Astrocyte (in vitro differentiated cells and primary cell): ENCODE measurements around the gene VWC2L. TPM values are rescaled to one million over a fixed set of nuclear protein-coding genes. Genes with fewer than 3 reads are reported as not detected.

Source experiments
- DNase-seq: peaks from one replicate; pipeline ENCODE4 v3.0.0-alpha.2; 2010; ENCODE audit warnings: low read depth
- FAIRE-seq: peaks from 2 replicates; lab custom pipeline; 2011; peaks lifted over from hg19 to GRCh38; lab: Jason Lieb, UNC
- H2AFZ ChIP-seq: 2 replicates; pipeline ENCODE4 v1.6.0; 2012; ENCODE audit warnings: low read depth, low read length, inconsistent platforms
- H3K27ac ChIP-seq: 2 replicates; pipeline ENCODE4 v1.5.1; 2011; ENCODE audit warnings: low read depth, low read length, inconsistent platforms
- H3K27me3 ChIP-seq: 2 replicates; pipeline ENCODE4 v1.6.0; 2011; ENCODE audit warnings: low read length, inconsistent platforms; ENCODE audit not compliant: insufficient read depth
- H3K36me3 ChIP-seq: 2 replicates; pipeline ENCODE4 v1.5.1; 2011; ENCODE audit warnings: low read length, inconsistent platforms; ENCODE audit not compliant: insufficient read depth
- H3K4me1 ChIP-seq: 2 replicates; pipeline ENCODE4 v1.5.1; 2011; ENCODE audit warnings: low read length, inconsistent platforms; ENCODE audit not compliant: insufficient read depth
- H3K4me2 ChIP-seq: 2 replicates; pipeline ENCODE4 v1.6.0; 2012; ENCODE audit warnings: low read length, inconsistent platforms
- H3K4me3 ChIP-seq: 2 replicates; pipeline ENCODE4 v1.5.1; 2011; ENCODE audit warnings: low read depth, mild to moderate bottlenecking, low read length, inconsistent platforms; ENCODE audit not compliant: insufficient read depth
- H3K79me2 ChIP-seq: 2 replicates; pipeline ENCODE4 v1.6.0; 2012; ENCODE audit warnings: mild to moderate bottlenecking, low read length, inconsistent platforms; ENCODE audit not compliant: insufficient read depth
- H3K9ac ChIP-seq: 2 replicates; pipeline ENCODE4 v1.6.0; 2012; ENCODE audit warnings: mild to moderate bottlenecking, low read length, inconsistent platforms
- H3K9me3 ChIP-seq: 2 replicates; pipeline ENCODE4 v1.5.1; 2012; ENCODE audit warnings: low read depth, mild to moderate bottlenecking, low read length, inconsistent platforms; ENCODE audit not compliant: insufficient read depth
- H4K20me1 ChIP-seq: 2 replicates; pipeline ENCODE4 v1.6.0; 2012; ENCODE audit warnings: low read length, inconsistent platforms; ENCODE audit not compliant: insufficient read depth
- H3K27ac Mint-ChIP-seq: one replicate; pipeline ENCODE4 v1.8.0; 2021; ENCODE audit warnings: mild to moderate bottlenecking, mixed read lengths; ENCODE audit not compliant: unreplicated experiment
- H3K27me3 Mint-ChIP-seq: one replicate; pipeline ENCODE4 v1.8.0; 2021; ENCODE audit warnings: low read depth, mixed read lengths; ENCODE audit not compliant: unreplicated experiment
- H3K36me3 Mint-ChIP-seq: one replicate; pipeline ENCODE4 v1.8.0; 2021; ENCODE audit warnings: low read depth, mixed read lengths; ENCODE audit not compliant: unreplicated experiment
- H3K4me1 Mint-ChIP-seq: one replicate; pipeline ENCODE4 v1.8.0; 2021; ENCODE audit warnings: low read depth, mixed read lengths; ENCODE audit not compliant: unreplicated experiment
- H3K4me3 Mint-ChIP-seq: one replicate; pipeline ENCODE4 v1.8.0; 2021; ENCODE audit warnings: mild to moderate bottlenecking, moderate library complexity, mixed read lengths; ENCODE audit not compliant: unreplicated experiment
- H3K9me3 Mint-ChIP-seq: one replicate; pipeline ENCODE4 v1.8.0; 2021; ENCODE audit warnings: mild to moderate bottlenecking, mixed read lengths; ENCODE audit not compliant: unreplicated experiment
- EZH2 ChIP-seq: IDR thresholded peaks from 2 replicates; pipeline ENCODE4 v1.6.1; 2012; ENCODE audit warnings: mild to moderate bottlenecking, low read length, inconsistent platforms; ENCODE audit not compliant: insufficient read depth
- total RNA-seq: library from RNA; stranded (reverse); gene quantifications from 2 replicates; pipeline ENCODE4 v1.2.1, GENCODE V29; 2021
- TF ChIP-seq, protein P1 (sequence below): IDR thresholded peaks from 2 replicates; pipeline ENCODE4 v1.5.1; 2011; ENCODE audit warnings: low read depth, mild to moderate bottlenecking, inconsistent platforms, low read length, moderate library complexity; ENCODE audit not compliant: insufficient read depth

The VWC2L gene
- total RNA-seq, 1 donor from 2014 or later = not detected

DNA sequence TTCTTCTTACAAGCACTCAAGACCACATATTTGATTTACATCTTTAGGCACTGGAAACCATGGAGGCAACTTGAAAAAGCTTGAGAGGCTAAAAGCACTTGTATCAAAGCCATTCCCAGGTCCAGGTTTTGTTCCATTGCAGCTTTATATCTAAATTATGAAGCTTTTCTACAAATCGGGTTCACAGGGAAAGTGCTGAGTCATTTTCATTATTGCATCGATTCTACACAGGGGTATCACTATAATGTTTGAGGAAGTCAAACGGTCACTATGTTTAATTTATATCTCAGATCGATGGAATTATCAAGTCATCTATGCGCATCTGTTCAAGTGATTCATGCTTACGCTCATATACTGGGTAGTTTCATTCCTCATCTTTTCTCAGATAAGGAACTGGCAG lies 118.7 kb downstream of the VWC2L start:
- Histone ChIP-seq H3K9ac (no peak overlapping the region), H3K27me3 (no peaks in the 10 kb centered on the region), H4K20me1 (no peaks in the 10 kb centered on the region), H3K79me2 (no peaks in the 10 kb centered on the region), H3K27ac (no peak overlapping the region), H3K4me3 (no peak overlapping the region), H3K36me3 (no peaks in the 10 kb centered on the region), H2AFZ (no peak overlapping the region), H3K9me3 (no peaks in the 10 kb centered on the region), H3K4me1 (no peaks in the 10 kb centered on the region), H3K4me2 (no peak overlapping the region)
- TF ChIP-seq EZH2 = no peak
- TF ChIP-seq, protein P1, sequence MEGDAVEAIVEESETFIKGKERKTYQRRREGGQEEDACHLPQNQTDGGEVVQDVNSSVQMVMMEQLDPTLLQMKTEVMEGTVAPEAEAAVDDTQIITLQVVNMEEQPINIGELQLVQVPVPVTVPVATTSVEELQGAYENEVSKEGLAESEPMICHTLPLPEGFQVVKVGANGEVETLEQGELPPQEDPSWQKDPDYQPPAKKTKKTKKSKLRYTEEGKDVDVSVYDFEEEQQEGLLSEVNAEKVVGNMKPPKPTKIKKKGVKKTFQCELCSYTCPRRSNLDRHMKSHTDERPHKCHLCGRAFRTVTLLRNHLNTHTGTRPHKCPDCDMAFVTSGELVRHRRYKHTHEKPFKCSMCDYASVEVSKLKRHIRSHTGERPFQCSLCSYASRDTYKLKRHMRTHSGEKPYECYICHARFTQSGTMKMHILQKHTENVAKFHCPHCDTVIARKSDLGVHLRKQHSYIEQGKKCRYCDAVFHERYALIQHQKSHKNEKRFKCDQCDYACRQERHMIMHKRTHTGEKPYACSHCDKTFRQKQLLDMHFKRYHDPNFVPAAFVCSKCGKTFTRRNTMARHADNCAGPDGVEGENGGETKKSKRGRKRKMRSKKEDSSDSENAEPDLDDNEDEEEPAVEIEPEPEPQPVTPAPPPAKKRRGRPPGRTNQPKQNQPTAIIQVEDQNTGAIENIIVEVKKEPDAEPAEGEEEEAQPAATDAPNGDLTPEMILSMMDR = no peak
- H3K9me3 Mint-ChIP-seq = no peaks in the 10 kb centered on the region
- no peak for DNase-seq
- no peak overlapping the region for H3K4me3 Mint-ChIP-seq
- H3K4me1 Mint-ChIP-seq = no peaks in the 10 kb centered on the region
- H3K27ac Mint-ChIP-seq = no peak overlapping the region
- no peaks in the 10 kb centered on the region for H3K27me3 Mint-ChIP-seq
- no peak for FAIRE-seq
- no peaks in the 10 kb centered on the region for H3K36me3 Mint-ChIP-seq

DNA sequence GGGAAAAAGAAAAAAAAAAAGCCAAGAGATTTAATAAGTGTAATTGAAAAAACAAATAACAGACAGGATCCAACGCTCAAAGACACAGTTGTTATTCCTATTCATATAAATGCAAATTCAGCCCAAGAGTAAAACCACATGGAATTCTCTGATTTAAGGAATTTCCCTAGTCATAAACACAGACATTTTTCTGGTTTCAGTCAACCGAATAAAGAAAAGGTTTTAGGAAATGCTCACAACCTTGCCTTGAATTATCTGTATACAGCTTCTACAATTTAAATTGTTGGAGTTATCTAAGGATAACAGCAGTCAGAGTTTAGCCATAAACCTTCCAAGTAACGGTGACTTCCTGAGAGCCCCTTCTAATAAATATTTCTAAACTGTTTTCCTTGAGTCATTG lies 122.7 kb downstream of the VWC2L start:
- H3K9me3 ChIP-seq = no peaks in the 10 kb centered on the region
- H3K4me3 Mint-ChIP-seq = no peak overlapping the region
- peak overlapping the region; percentile 15 for H3K27ac ChIP-seq
- H3K36me3 Mint-ChIP-seq = no peaks in the 10 kb centered on the region
- no peaks in the 10 kb centered on the region for H3K27me3 Mint-ChIP-seq
- FAIRE-seq (no peak), DNase-seq (peak; percentile 74)
- no peaks in the 10 kb centered on the region for H3K79me2 ChIP-seq
- no peak overlapping the region for H3K9ac ChIP-seq
- H3K9me3 Mint-ChIP-seq = no peaks in the 10 kb centered on the region
- no peak overlapping the region for H3K27ac Mint-ChIP-seq
- no peaks in the 10 kb centered on the region for H3K36me3 ChIP-seq
- no peak overlapping the region for H2AFZ ChIP-seq
- H4K20me1 ChIP-seq = no peaks in the 10 kb centered on the region
- no peaks in the 10 kb centered on the region for H3K4me1 ChIP-seq
- TF ChIP-seq, protein P1 = no peak
- TF ChIP-seq EZH2 = no peak
- no peak overlapping the region for H3K4me3 ChIP-seq
- peak overlapping the region; percentile 37 for H3K4me2 ChIP-seq
- H3K4me1 Mint-ChIP-seq = no peaks in the 10 kb centered on the region
- H3K27me3 ChIP-seq = no peaks in the 10 kb centered on the region

DNA sequence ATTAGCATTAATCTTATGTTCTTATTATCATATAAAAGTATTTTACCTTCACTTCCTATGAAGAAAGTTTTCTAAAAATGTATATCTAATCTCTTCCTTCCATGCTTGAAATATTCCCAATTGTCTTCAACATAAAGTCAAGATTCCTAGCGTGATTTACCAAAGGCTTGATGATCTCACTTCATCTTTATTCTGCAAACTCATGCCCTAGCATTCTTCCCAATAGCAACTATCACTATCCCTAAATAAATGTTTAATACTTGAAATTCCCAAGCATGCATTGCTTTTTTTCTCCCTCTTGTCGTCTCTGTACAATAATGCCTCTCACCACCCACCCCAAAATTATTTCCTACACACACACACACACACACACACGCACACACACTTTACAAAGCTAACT lies 125.8 kb downstream of the VWC2L start:
- H3K9me3 ChIP-seq = no peaks in the 10 kb centered on the region
- DNase-seq = peak; percentile 33
- H3K9ac ChIP-seq = no peak overlapping the region
- H3K4me2 ChIP-seq = no peak overlapping the region
- Mint-ChIP-seq H3K4me1 (no peaks in the 10 kb centered on the region), H3K4me3 (no peak overlapping the region), H3K9me3 (no peaks in the 10 kb centered on the region), H3K27me3 (no peaks in the 10 kb centered on the region), H3K27ac (peak overlapping the region; percentile 28), H3K36me3 (no peaks in the 10 kb centered on the region)
- no peaks in the 10 kb centered on the region for H3K27me3 ChIP-seq
- no peak for TF ChIP-seq EZH2
- TF ChIP-seq, protein P1 = no peak
- H3K27ac ChIP-seq = no peak overlapping the region
- H4K20me1 ChIP-seq = no peaks in the 10 kb centered on the region
- no peak for FAIRE-seq
- no peak overlapping the region for H3K4me3 ChIP-seq
- no peaks in the 10 kb centered on the region for H3K36me3 ChIP-seq
- H3K4me1 ChIP-seq = no peaks in the 10 kb centered on the region
- H3K79me2 ChIP-seq = no peaks in the 10 kb centered on the region
- H2AFZ ChIP-seq = no peak overlapping the region
